ENCODE measurements around the gene CALHM2. TPM values are rescaled to one million over a fixed set of nuclear protein-coding genes. Genes with fewer than 3 reads are reported as not detected.

CALHM2 gene
- total RNA-seq, 4 donors from 2014 or later = 5.0 to 40.1 (median 9.3) TPM

- peaks cover 0 to under 1% (median 0%) of the 10 kb centered on the region in 3 donors for H3K4me1 ChIP-seq
- no peak for DNase-seq
- TF ChIP-seq POLR2A (IDR thresholded peaks at IDR 0.05) (no peak), CTCF (IDR thresholded peaks at IDR 0.05) (no peak)
- no peaks in the 10 kb centered on the region for H3K9me3 ChIP-seq
- peaks cover 0 to 6% (median 0%) of the 10 kb centered on the region in 4 donors for H3K27me3 ChIP-seq
- no peak overlapping the region for H3K4me3 ChIP-seq
- H3K36me3 ChIP-seq = no peaks in the 10 kb centered on the region
- 85 to 88% methylated on average over 14 of the region's 14 CpGs for WGBS, 2 donors
- intact Hi-C loops (cut with DNase I) = no loop called here
- no peak overlapping the region for H3K27ac ChIP-seq
Measured at GRCh38 chr10:103465411-103466179, 13.4 kb upstream of the CALHM2 start.

- no peak overlapping the region for H3K27ac ChIP-seq
- H3K4me1 ChIP-seq = no peaks in the 10 kb centered on the region
- H3K4me3 ChIP-seq = no peak overlapping the region
- TF ChIP-seq POLR2A (IDR thresholded peaks at IDR 0.05) (no peak), CTCF (IDR thresholded peaks at IDR 0.05) (no peak)
- no peak for DNase-seq
- 71 to 78% methylated on average over 4 of the region's 4 CpGs for WGBS, 2 donors
- peaks cover 0 to 5% (median 0%) of the 10 kb centered on the region in 4 donors for H3K27me3 ChIP-seq
- no peaks in the 10 kb centered on the region for H3K36me3 ChIP-seq
- intact Hi-C loops (cut with DNase I) = no loop called here
- no peaks in the 10 kb centered on the region for H3K9me3 ChIP-seq
Measured at GRCh38 chr10:103463499-103463898, 11.3 kb upstream of the CALHM2 start.

GRCh38 chr10:103459615-103460014 lies 7.4 kb upstream of the CALHM2 start:
- Histone ChIP-seq H3K36me3 (no peaks in the 10 kb centered on the region), H3K4me3 (no peak overlapping the region), H3K27me3 (peaks cover 0 to 4% (median 0%) of the 10 kb centered on the region in 4 donors), H3K4me1 (peaks cover 0 to 5% (median 0%) of the 10 kb centered on the region in 3 donors), H3K27ac (no peak overlapping the region), H3K9me3 (no peaks in the 10 kb centered on the region)
- intact Hi-C loops (cut with DNase I) = no loop called here
- DNase-seq = no peak
- WGBS, 2 donors = 82% methylated on average over 3 of the region's 4 CpGs; no CpG with 5 or more reads in 1 of the 2 donors
- no peak for TF ChIP-seq CTCF (IDR thresholded peaks at IDR 0.05)
- TF ChIP-seq POLR2A (IDR thresholded peaks at IDR 0.05) = no peak

- H3K9me3 ChIP-seq = no peaks in the 10 kb centered on the region
- DNase-seq = no peak
- peaks cover 0 to 5% (median 0%) of the 10 kb centered on the region in 3 donors for H3K4me1 ChIP-seq
- TF ChIP-seq POLR2A (IDR thresholded peaks at IDR 0.05) = no peak
- WGBS, 2 donors = 87% methylated on average over 3 of the region's 9 CpGs; no CpG with 5 or more reads in 1 of the 2 donors
- H3K27me3 ChIP-seq = no peaks in the 10 kb centered on the region
- intact Hi-C loops (cut with DNase I) = no loop called here
- no peak within 1 kb of the TSS for H3K4me3 ChIP-seq
- no peaks in the 10 kb centered on the region for H3K36me3 ChIP-seq
- no peak within 1 kb of the TSS for H3K27ac ChIP-seq
Measured at GRCh38 chr10:103458720-103459119, 6.5 kb upstream of the CALHM2 start, which contains the start of gene CALHM1. CALHM1 (minus strand) TSS chr10:103458900; CDS start chr10:103458751, 149 bp downstream.

GRCh38 chr10:103457896-103458583 lies 5.9 kb upstream of the CALHM2 start:
- WGBS, 2 donors = 97% methylated on average over 9 of the region's 39 CpGs; no CpG with 5 or more reads in 1 of the 2 donors
- Histone ChIP-seq H3K9me3 (no peaks in the 10 kb centered on the region), H3K4me3 (no peak overlapping the region), H3K27ac (no peak overlapping the region), H3K36me3 (no peaks in the 10 kb centered on the region), H3K4me1 (peaks cover 0 to 6% (median 0%) of the 10 kb centered on the region in 3 donors), H3K27me3 (no peaks in the 10 kb centered on the region)
- intact Hi-C loops (cut with DNase I) = no loop called here
- DNase-seq = no peak
- TF ChIP-seq POLR2A (IDR thresholded peaks at IDR 0.05) (no peak), CTCF (IDR thresholded peaks at IDR 0.05) (no peak)

All from esophagus squamous epithelium (tissue), 5 donors.